ENCODE results near the gene SYPL1.
A peak's percentile ranks its signal among the peaks of the same experiment; 100 is the strongest.

Gene SYPL1

GRCh38 chr7:106065575-106066500, 46.3 kb downstream of the SYPL1 start:
- DNase-seq (ENCODE audit: low spot score): no peak

GRCh38 chr7:106064771-106065574, 47.1 kb downstream of the SYPL1 start:
- DNase-seq (ENCODE audit: low spot score): no peak

GRCh38 chr7:106064316-106064715, 47.8 kb downstream of the SYPL1 start:
- DNase-seq (ENCODE audit: low spot score): no peak

GRCh38 chr7:106063692-106064091, 48.4 kb downstream of the SYPL1 start:
- no peak for DNase-seq (ENCODE audit: low spot score)

- DNase-seq (ENCODE audit: low spot score): no peak
Measured at GRCh38 chr7:106063024-106063423, 49.1 kb downstream of the SYPL1 start.

GRCh38 chr7:106062521-106062931, 49.6 kb downstream of the SYPL1 start:
- no peak for DNase-seq (ENCODE audit: low spot score)

GRCh38 chr7:106062006-106062405, 50.1 kb downstream of the SYPL1 start:
- DNase-seq (ENCODE audit: low spot score): no peak

GRCh38 chr7:106061301-106061979, 50.7 kb downstream of the SYPL1 start:
- DNase-seq (ENCODE audit: low spot score): no peak

- DNase-seq (ENCODE audit: low spot score): no peak
Measured at GRCh38 chr7:106060394-106060920, 51.7 kb downstream of the SYPL1 start.

GRCh38 chr7:106059556-106059955, 52.6 kb downstream of the SYPL1 start:
- DNase-seq (ENCODE audit: low spot score): no peak

GRCh38 chr7:106058928-106059324, 53.2 kb downstream of the SYPL1 start:
- no peak for DNase-seq (ENCODE audit: low spot score)

- DNase-seq (ENCODE audit: low spot score): no peak
Measured at GRCh38 chr7:106057962-106058927, 53.9 kb downstream of the SYPL1 start.

- no peak for DNase-seq (ENCODE audit: low spot score)
Measured at GRCh38 chr7:106057204-106057961, 54.7 kb downstream of the SYPL1 start.

GRCh38 chr7:106056513-106057203, 55.5 kb downstream of the SYPL1 start:
- peak; percentile 34 for DNase-seq (ENCODE audit: low spot score)

GRCh38 chr7:106054971-106055532, 57.1 kb downstream of the SYPL1 start:
- DNase-seq (ENCODE audit: low spot score): no peak

- DNase-seq (ENCODE audit: low spot score): no peak
Measured at GRCh38 chr7:106054156-106054910, 57.8 kb downstream of the SYPL1 start.

GRCh38 chr7:106053109-106053508, 59.0 kb downstream of the SYPL1 start:
- no peak for DNase-seq (ENCODE audit: low spot score)

- no peak for DNase-seq (ENCODE audit: low spot score)
Measured at GRCh38 chr7:106052681-106053080, 59.4 kb downstream of the SYPL1 start.

GRCh38 chr7:106050746-106051117, 61.4 kb downstream of the SYPL1 start:
- DNase-seq (ENCODE audit: low spot score): no peak

Data from hematopoietic multipotent progenitor cell treated with erythropoietin and hydrocortisone succinate and interleukin-3 and kit ligand, for 17 days (in vitro differentiated cells).